H1 (cell line): ENCODE results near the gene AP4B1. TPM values are rescaled to one million over a fixed set of nuclear protein-coding genes. Genes with fewer than 3 reads are reported as not detected.
"Not testable (repeated sequence)": the region's sequence is repeated elsewhere in the genome, so short reads cannot be mapped to it uniquely, and the experiment has no call there.

Experiments
- CTCF ChIA-PET: fragments of 300-600 bp; sonication (Branson Sonifier 250); formaldehyde crosslinking; loops from one replicate; lab custom pipeline; 2021; ENCODE audit not compliant: partially characterized antibody; lab: Charles Lee
- POLR2A ChIA-PET: fragments of 300-600 bp; sonication (Branson Sonifier 250); formaldehyde crosslinking; loops from one replicate; lab custom pipeline; 2021; ENCODE audit warnings: inconsistent platforms; ENCODE audit not compliant: partially characterized antibody; lab: Charles Lee
- DNase-seq, 2 experiments: peaks; one replicate each; pipeline versions ENCODE4 v3.0.0 to v3.0.0-alpha.2; 2010 to 2022; ENCODE audit warnings: low spot score in 2 of 2, low read depth in 1 of 2, mixed read lengths in 1 of 2
- FAIRE-seq: peaks from 2 replicates; lab custom pipeline; 2011; peaks lifted over from hg19 to GRCh38; lab: Jason Lieb, UNC
- H2AFZ ChIP-seq: 2 replicates; pipeline ENCODE4 v1.8.1; 2012; ENCODE audit warnings: low read length, inconsistent platforms
- H2AK5ac ChIP-seq: 2 replicates; pipeline ENCODE4 v1.6.1; 2013; ENCODE audit warnings: low read depth, low read length
- H2BK120ac ChIP-seq: replicated peaks from 2 replicates; pipeline ENCODE3; 2013; ENCODE audit warnings: low read depth, low read length, inconsistent platforms
- H2BK12ac ChIP-seq: 2 replicates; pipeline ENCODE4 v1.6.1; 2013; ENCODE audit warnings: low read depth, low read length
- H2BK15ac ChIP-seq: 2 replicates; pipeline ENCODE4 v1.6.1; 2013; ENCODE audit warnings: low read length
- H2BK20ac ChIP-seq: 2 replicates; pipeline ENCODE4 v1.6.1; 2013; ENCODE audit warnings: low read length
- H2BK5ac ChIP-seq: 2 replicates; pipeline ENCODE4 v1.6.1; 2013; ENCODE audit warnings: low read depth, low read length
- H3K14ac ChIP-seq: 2 replicates; pipeline ENCODE4 v1.6.1; 2013; ENCODE audit warnings: inconsistent platforms; ENCODE audit not compliant: insufficient read length
- H3K18ac ChIP-seq: 2 replicates; pipeline ENCODE4 v1.6.1; 2013; ENCODE audit warnings: low read length; ENCODE audit errors: extremely low read depth
- H3K23ac ChIP-seq: 2 replicates; pipeline ENCODE4 v1.6.1; 2013; ENCODE audit warnings: inconsistent platforms; ENCODE audit not compliant: insufficient read length
- H3K23me2 ChIP-seq: 2 replicates; pipeline ENCODE4 v1.6.1; 2013; ENCODE audit warnings: low read depth, low read length
- H3K27ac ChIP-seq: 2 replicates; pipeline ENCODE4 v1.6.1; 2011; ENCODE audit warnings: low read depth, low read length, inconsistent platforms
- H3K27me3 ChIP-seq, 4 experiments: replicated peaks in 1 of 4; 1 replicate in 1 of 4; 2 replicates in 3 of 4; pipeline versions ENCODE4 v1.6.1 to v1.8.1; 2011 to 2013; ENCODE audit warnings: low read length in 3 of 4, mild to moderate bottlenecking in 3 of 4, inconsistent platforms in 2 of 4, mixed read lengths in 2 of 4, moderate library complexity in 1 of 4; ENCODE audit not compliant: control insufficient read depth in 3 of 4, insufficient read depth in 3 of 4; ENCODE audit errors: extremely low read depth in 1 of 4
- H3K36me3 ChIP-seq, 4 experiments: 2 replicates each; pipeline versions ENCODE4 v1.6.1 to v1.8.1; 2011 to 2013; ENCODE audit warnings: mild to moderate bottlenecking in 4 of 4, low read length in 3 of 4, moderate library complexity in 2 of 4, control low read depth in 1 of 4, inconsistent platforms in 1 of 4; ENCODE audit not compliant: insufficient read depth in 4 of 4, control insufficient read depth in 2 of 4
- H3K4ac ChIP-seq: replicated peaks from 2 replicates; pipeline ENCODE3; 2013; ENCODE audit warnings: low read length, low read depth, mixed read lengths, inconsistent platforms; ENCODE audit not compliant: insufficient read length
- H3K4me1 ChIP-seq, 4 experiments: replicated peaks in 1 of 4; 1 replicate in 1 of 4; 2 replicates in 3 of 4; pipeline versions ENCODE4 v1.6.1 to v1.8.1; 2011 to 2013; ENCODE audit warnings: low read length in 3 of 4, inconsistent platforms in 2 of 4, mixed read lengths in 1 of 4; ENCODE audit not compliant: insufficient read depth in 4 of 4, control insufficient read depth in 3 of 4
- H3K4me2 ChIP-seq, 2 experiments: 2 replicates each; pipeline versions ENCODE4 v1.6.1 to v1.8.1; 2011 to 2013; ENCODE audit warnings: low read depth in 2 of 2, low read length in 2 of 2, control low read depth in 1 of 2, inconsistent platforms in 1 of 2, mild to moderate bottlenecking in 1 of 2; ENCODE audit not compliant: insufficient read depth in 1 of 2
- H3K4me3 ChIP-seq, 4 experiments: fragments of 200-600, 300-600 bp in 1 of 4; sonication (generic), shearing (Covaris generic), sonication (Bioruptor Twin) in 1 of 4; 2 replicates each; pipeline versions ENCODE4 v1.5.1 to v1.8.1; 2011 to 2016; ENCODE audit warnings: low read length in 4 of 4, low read depth in 3 of 4, control low read depth in 2 of 4, inconsistent platforms in 2 of 4, mild to moderate bottlenecking in 2 of 4, mixed read lengths in 1 of 4, moderate library complexity in 1 of 4; ENCODE audit not compliant: insufficient read depth in 2 of 4; ENCODE audit errors: extremely low read depth in 1 of 4
- H3K56ac ChIP-seq: replicated peaks from 2 replicates; pipeline ENCODE3; 2013; ENCODE audit warnings: low read depth, mild to moderate bottlenecking, mixed read lengths, low read length, inconsistent platforms; ENCODE audit not compliant: insufficient read length
- H3K79me1 ChIP-seq: 2 replicates; pipeline ENCODE4 v1.6.1; 2013; ENCODE audit warnings: low read depth, low read length, control low read depth
- H3K79me2 ChIP-seq, 2 experiments: 2 replicates each; pipeline versions ENCODE4 v1.6.1 to v1.8.1; 2012 to 2013; ENCODE audit warnings: low read length in 2 of 2, mild to moderate bottlenecking in 2 of 2, inconsistent platforms in 1 of 2; ENCODE audit not compliant: insufficient read depth in 2 of 2, control insufficient read depth in 1 of 2
- H3K9ac ChIP-seq, 4 experiments: replicated peaks in 1 of 4; 1 replicate in 1 of 4; 2 replicates in 3 of 4; pipeline versions ENCODE4 v1.6.1 to v1.8.1; 2011 to 2013; ENCODE audit warnings: low read depth in 3 of 4, low read length in 3 of 4, control low read depth in 2 of 4, mild to moderate bottlenecking in 2 of 4, moderate library complexity in 2 of 4, inconsistent platforms in 1 of 4; ENCODE audit errors: extremely low read depth in 1 of 4
- H3K9me3 ChIP-seq, 2 experiments: 2 replicates each; pipeline versions ENCODE4 v1.6.1 to v1.8.1; 2012 to 2013; ENCODE audit warnings: mild to moderate bottlenecking in 2 of 2, moderate library complexity in 2 of 2, control low read depth in 1 of 2, inconsistent platforms in 1 of 2, low read depth in 1 of 2, low read length in 1 of 2, mixed read lengths in 1 of 2; ENCODE audit not compliant: insufficient read depth in 2 of 2
- H4K20me1 ChIP-seq, 2 experiments: replicated peaks in 1 of 2; 2 replicates each; pipeline versions ENCODE3 to v1.8.1; 2011 to 2013; ENCODE audit warnings: inconsistent platforms in 2 of 2, low read length in 2 of 2, mild to moderate bottlenecking in 1 of 2; ENCODE audit not compliant: insufficient read depth in 2 of 2, control insufficient read depth in 1 of 2
- H4K5ac ChIP-seq: 2 replicates; pipeline ENCODE4 v1.6.1; 2013; ENCODE audit warnings: low read length, low read depth, mixed read lengths, inconsistent platforms; ENCODE audit not compliant: insufficient read length
- H4K8ac ChIP-seq: 2 replicates; pipeline ENCODE4 v1.8.0; 2013; ENCODE audit warnings: mild to moderate bottlenecking, moderate library complexity, low read length, inconsistent platforms; ENCODE audit not compliant: insufficient read depth; ENCODE audit errors: extremely low read depth
- H4K91ac ChIP-seq: replicated peaks from 2 replicates; pipeline ENCODE3; 2013; ENCODE audit warnings: low read length, mixed read lengths, inconsistent platforms; ENCODE audit not compliant: insufficient read length
- WGBS, 2 experiments: shearing (Covaris generic) in 1 of 2; methylation state at CpG; one replicate each; pipeline versions ENCODE4 v1.1.6 to v1.1.7; 2013 to 2015; ENCODE audit warnings: low lambda C conversion rate in 2 of 2, mixed read lengths in 2 of 2, inconsistent platforms in 1 of 2, low coverage in 1 of 2, missing lambda C conversion rate in 1 of 2; ENCODE audit not compliant: insufficient replicate concordance in 2 of 2, insufficient coverage in 1 of 2, insufficient read length in 1 of 2; ENCODE audit errors: extremely low coverage in 1 of 2, missing lambda C conversion rate in 1 of 2; 5-methylcytosine and 5-hydroxymethylcytosine counted together
- polyA plus RNA-seq, 7 experiments: library from polyadenylated mRNA; depleted of rRNA in 3 of 7; stranded (reverse) in 5 of 7; unstranded in 2 of 7; fragments of >200 nt in 5 of 7; fragments of 200-250 nt in 2 of 7; gene quantifications; 1 replicate in 5 of 7; 2 replicates in 1 of 7; 4 replicates in 1 of 7; pipeline versions ENCODE4 v1.2.1 to v1.2.3, GENCODE V29; 2011 to 2013; ENCODE audit warnings: missing spikeins in 2 of 7, mixed read lengths in 2 of 7
- total RNA-seq: library from RNA; stranded (reverse); fragmentation: NEBNext Ultra II Directional; extraction: Animal tissue kit (Norgen Biotek cat#: 25700); gene quantifications from 2 replicates; pipeline ENCODE4 v1.2.1, GENCODE V29; 2021

AP4B1 gene
- total and polyA plus RNA-seq, 2 of the 8 experiments (the other 6 are each of a cell fraction or from before 2014, with no cell fraction given): 8.9 to 9.0 TPM

GRCh38 chr1:113948151-113948550 lies 43.6 kb upstream of the AP4B1 start:
- H3K23me2 ChIP-seq, H3K4me2 ChIP-seq, DNase-seq, H2BK120ac ChIP-seq, H3K18ac ChIP-seq, H2BK15ac ChIP-seq, H3K23ac ChIP-seq, FAIRE-seq, H3K79me1 ChIP-seq, H2BK12ac ChIP-seq, H3K4ac ChIP-seq, H3K56ac ChIP-seq, H3K9me3 ChIP-seq, H3K36me3 ChIP-seq, H2AFZ ChIP-seq, H2AK5ac ChIP-seq, H2BK20ac ChIP-seq, H4K8ac ChIP-seq, H4K5ac ChIP-seq, H2BK5ac ChIP-seq, H4K91ac ChIP-seq, H3K4me1 ChIP-seq, H3K27ac ChIP-seq, H3K9ac ChIP-seq, H3K4me3 ChIP-seq, H3K27me3 ChIP-seq, H3K14ac ChIP-seq, H4K20me1 ChIP-seq: not testable (repeated sequence)
- CTCF ChIA-PET: interaction anchor here (0.7 to 9.3 kb wide), 7 partner anchors 8 to 921 kb away, joined by 3 to 31 read pairs (median 4); no protein-coding TSS in a partner anchor
- H3K79me2 ChIP-seq: peaks cover 0 to 30% of the 10 kb centered on the region in 2 experiments; a peak in 2 of 4 replicates
- POLR2A ChIA-PET: interaction anchor here (1.2 to 1.3 kb wide), 3 partner anchors 18 to 136 kb away, joined by 3 read pairs; partner anchors contain the start of gene RSBN1
- WGBS, 2 experiments: 83% methylated on average over 4 of the region's 4 CpGs; no CpG with 5 or more reads in 1 of the 2 experiments
